DMS79 treated with DMSO at 0.1 percent for 48 hours (cell line): ENCODE measurements around the gene GCLC.
"Not testable (repeated sequence)": the region's sequence is repeated elsewhere in the genome, so short reads cannot be mapped to it uniquely, and the experiment has no call there.

Experiments used
- DNase-seq: peaks from one replicate; lab custom pipeline; 2025; lab: John Stamatoyannopoulos, UW

Gene GCLC

GRCh38 chr6:53544470-53545308 is at the start of gene GCLC:
Gene GCLC (minus strand): TSS chr6:53545101. CDS start chr6:53544645, 456 bp downstream.
- DNase-seq, result peak; percentile 78

- no peak for DNase-seq
Measured at GRCh38 chr6:53594596-53594995, 49.7 kb upstream of the GCLC start.

- DNase-seq, result no peak
Measured at GRCh38 chr6:53593001-53593488, 48.1 kb upstream of the GCLC start.

- no peak for DNase-seq
Measured at GRCh38 chr6:53591873-53592272, 47.0 kb upstream of the GCLC start.

- DNase-seq, result no peak
Measured at GRCh38 chr6:53588816-53589509, 44.1 kb upstream of the GCLC start.

- no peak for DNase-seq
Measured at GRCh38 chr6:53587291-53587690, 42.4 kb upstream of the GCLC start.

GRCh38 chr6:53585208-53585900 is 40.5 kb upstream of the GCLC start:
- DNase-seq, result no peak

- no peak for DNase-seq
Measured at GRCh38 chr6:53584726-53585125, 39.8 kb upstream of the GCLC start.

GRCh38 chr6:53583451-53583850 is 38.5 kb upstream of the GCLC start:
- no peak for DNase-seq

- DNase-seq, result no peak
Measured at GRCh38 chr6:53582963-53583362, 38.1 kb upstream of the GCLC start.

- DNase-seq, result no peak
Measured at GRCh38 chr6:53581856-53582255, 37.0 kb upstream of the GCLC start.

- DNase-seq, result no peak
Measured at GRCh38 chr6:53581173-53581773, 36.4 kb upstream of the GCLC start.

- no peak for DNase-seq
Measured at GRCh38 chr6:53579338-53579737, 34.4 kb upstream of the GCLC start.

GRCh38 chr6:53578371-53578770 is 33.5 kb upstream of the GCLC start:
- DNase-seq, result no peak

GRCh38 chr6:53573299-53573698 is 28.4 kb upstream of the GCLC start:
- no peak for DNase-seq

GRCh38 chr6:53572379-53572778 is 27.5 kb upstream of the GCLC start:
- DNase-seq, result not testable (repeated sequence)

- DNase-seq, result no peak
Measured at GRCh38 chr6:53568776-53569616, 24.1 kb upstream of the GCLC start.

- DNase-seq, result no peak
Measured at GRCh38 chr6:53567701-53568100, 22.8 kb upstream of the GCLC start.

- no peak for DNase-seq
Measured at GRCh38 chr6:53566755-53567154, 21.9 kb upstream of the GCLC start.

GRCh38 chr6:53565886-53566285 is 21.0 kb upstream of the GCLC start:
- DNase-seq, result no peak

- DNase-seq, result no peak
Measured at GRCh38 chr6:53564401-53565065, 19.6 kb upstream of the GCLC start.
